ENCODE results near the gene WWTR1. TPM values are rescaled to one million over a fixed set of nuclear protein-coding genes. Genes with fewer than 3 reads are reported as not detected.

Gene WWTR1
- total and polyA plus RNA-seq, 2 of the 8 experiments (the other 6 are each of a cell fraction or from before 2014, with no cell fraction given): 15.7 to 18.6 TPM

GRCh38 chr3:149609595-149609994, 48.2 kb downstream of the WWTR1 start (continued):
- TF ChIP-seq CHD7 (IDR thresholded peaks at IDR 0.05; ENCODE audit: insufficient replicate concordance, low read length): no peak
- no peak for TF ChIP-seq CTCF (IDR thresholded peaks at IDR 0.05; ENCODE audit: control extremely low read depth in 1 of 3, insufficient read depth in 1 of 3, low read depth in 1 of 3, low read length in 3 of 3)
- TF ChIP-seq SIX5 (IDR thresholded peaks at IDR 0.05; ENCODE audit: low read depth, low read length): no peak
- TF ChIP-seq BCL11A (IDR thresholded peaks at IDR 0.05; ENCODE audit: low read depth in 2 of 2, low read length in 2 of 2): no peak
- no peak for TF ChIP-seq POLR2AphosphoS5 (IDR thresholded peaks at IDR 0.05; ENCODE audit: low read depth, low read length)
